WTC11 (cell line): Measurements from ENCODE around the gene OGT. TPM values are rescaled to one million over a fixed set of nuclear protein-coding genes. Genes with fewer than 3 reads are reported as not detected.

ENCODE experiments used
- ARID4B ChIP-seq: sonication (generic); formaldehyde crosslinking; IDR thresholded peaks from 2 replicates; pipeline ENCODE4 v1.8.0; 2023; ENCODE audit warnings: missing genetic modification reagents, mild to moderate bottlenecking, borderline replicate concordance
- ATF6 ChIP-seq: sonication (generic); formaldehyde crosslinking; IDR thresholded peaks from 2 replicates; pipeline ENCODE4 v1.8.1; 2023; ENCODE audit warnings: mild to moderate bottlenecking, missing genetic modification reagents
- CTCF ChIP-seq: fragments of 200-600 bp; IDR thresholded peaks from 2 replicates; pipeline ENCODE4 v1.8.0; 2022; ENCODE audit warnings: antibody characterized with exemption
- E2F1 ChIP-seq: sonication (generic); formaldehyde crosslinking; IDR thresholded peaks from 2 replicates; pipeline ENCODE4 v1.8.0; 2022; ENCODE audit warnings: mild to moderate bottlenecking, missing genetic modification reagents
- NFE2L1 ChIP-seq: sonication (generic); formaldehyde crosslinking; IDR thresholded peaks from 2 replicates; pipeline ENCODE4 v1.8.1; 2023; ENCODE audit warnings: missing genetic modification reagents
- NFYB ChIP-seq: sonication (generic); formaldehyde crosslinking; conservative IDR thresholded peaks from 2 replicates; pipeline ENCODE4 v1.8.0; 2022; ENCODE audit warnings: low read depth, missing genetic modification reagents
- STAT6 ChIP-seq: sonication (generic); formaldehyde crosslinking; conservative IDR thresholded peaks from 2 replicates; pipeline ENCODE4 v1.8.1; 2023; ENCODE audit warnings: mild to moderate bottlenecking, low read depth, missing genetic modification reagents, moderate library complexity
- ZNF281 ChIP-seq: sonication (generic); formaldehyde crosslinking; IDR thresholded peaks from 2 replicates; pipeline ENCODE4 v1.8.0; 2023; ENCODE audit warnings: mild to moderate bottlenecking, missing genetic modification reagents
- ZNF396 ChIP-seq: fragments of 250-450 bp; sonication (Bioruptor Pico); IDR thresholded peaks from 2 replicates; pipeline ENCODE4 v1.8.0; 2021; ENCODE audit warnings: mild to moderate bottlenecking, moderate library complexity, borderline replicate concordance
- ZSCAN18 ChIP-seq: fragments of 250-450 bp; sonication (Bioruptor Pico); IDR thresholded peaks from 2 replicates; pipeline ENCODE4 v2.1.2; 2022; ENCODE audit warnings: mild to moderate bottlenecking, moderate library complexity
- total RNA-seq: library from RNA; stranded (reverse); gene quantifications from 3 replicates; pipeline ENCODE4 v1.2.3, GENCODE V29; 2021

OGT gene
- total RNA-seq, 1 experiment from 2014 or later = 126 TPM

- TF ChIP-seq ZSCAN18 (CRISPR knock-in tag) (no peak), E2F1 (CRISPR knock-in tag) (no peak), CTCF (no peak), ARID4B (CRISPR knock-in tag) (no peak), ATF6 (no peak), STAT6 (CRISPR knock-in tag) (no peak), ZNF396 (CRISPR knock-in tag) (no peak), NFE2L1 (CRISPR knock-in tag) (no peak), ZNF281 (CRISPR knock-in tag) (no peak), NFYB (CRISPR knock-in tag) (no peak)
Observed at GRCh38 chrX:71617742-71618141, 84.8 kb downstream of the OGT start (continued).
